Suppressor macrophage treated with lipopolysaccharide for 4 hours (primary cell): ENCODE results near the gene AATK.

Source experiments
- DNase-seq: peaks from one replicate; pipeline ENCODE4 v3.0.0-alpha.2; 2020

Gene AATK

GRCh38 chr17:81179861-81180260 lies 13.8 kb upstream of the AATK start:
- DNase-seq: no peak

GRCh38 chr17:81179220-81179619 lies 13.2 kb upstream of the AATK start:
- no peak for DNase-seq

GRCh38 chr17:81178136-81179091 lies 12.4 kb upstream of the AATK start:
- DNase-seq: no peak

- DNase-seq: no peak
Observed at GRCh38 chr17:81176666-81177065, 10.6 kb upstream of the AATK start.

GRCh38 chr17:81173762-81174155 lies 7.7 kb upstream of the AATK start:
- no peak for DNase-seq

- no peak for DNase-seq
Observed at GRCh38 chr17:81173052-81173761, 7.2 kb upstream of the AATK start.

GRCh38 chr17:81171941-81172340 lies 5.9 kb upstream of the AATK start:
- no peak for DNase-seq

- no peak for DNase-seq
Observed at GRCh38 chr17:81170727-81171494, 4.9 kb upstream of the AATK start.

- DNase-seq: no peak
Observed at GRCh38 chr17:81169870-81170309, 3.9 kb upstream of the AATK start.

GRCh38 chr17:81167638-81168037 lies 1.6 kb upstream of the AATK start:
- DNase-seq: no peak

GRCh38 chr17:81167194-81167524 lies 1.1 kb upstream of the AATK start:
- no peak for DNase-seq

- DNase-seq: no peak
Observed at GRCh38 chr17:81165246-81166032, 582 bp downstream of the AATK start, which contains the start of gene PVALEF. Gene PVALEF (plus strand): TSS chr17:81165507. CDS start chr17:81181227, 15,720 bp downstream.

GRCh38 chr17:81164371-81165245 lies 1.4 kb downstream of the AATK start:
- no peak for DNase-seq

GRCh38 chr17:81163703-81164370 lies 2.2 kb downstream of the AATK start:
- no peak for DNase-seq

GRCh38 chr17:81163051-81163695 lies 2.8 kb downstream of the AATK start:
- DNase-seq: no peak

- DNase-seq: no peak
Observed at GRCh38 chr17:81162491-81162890, 3.5 kb downstream of the AATK start.

- no peak for DNase-seq
Observed at GRCh38 chr17:81161972-81162371, 4.0 kb downstream of the AATK start.

GRCh38 chr17:81161536-81161935 lies 4.5 kb downstream of the AATK start:
- DNase-seq: no peak

- DNase-seq: no peak
Observed at GRCh38 chr17:81160747-81161453, 5.1 kb downstream of the AATK start.

- peak; percentile 78 for DNase-seq
Observed at GRCh38 chr17:81160306-81160705, 5.7 kb downstream of the AATK start.
